HUES64 (cell line): ENCODE data around the gene EIF3B. TPM values are rescaled to one million over a fixed set of nuclear protein-coding genes. Genes with fewer than 3 reads are reported as not detected.
"Not testable (repeated sequence)": the region's sequence is repeated elsewhere in the genome, so short reads cannot be mapped to it uniquely, and the experiment has no call there.

Experiments
- H3K27ac ChIP-seq: 2 replicates; pipeline ENCODE4 v1.7.0; 2013; ENCODE audit warnings: low read depth, low read length, inconsistent platforms
- H3K27me3 ChIP-seq: 2 replicates; pipeline ENCODE4 v1.6.1; 2013; ENCODE audit warnings: mild to moderate bottlenecking, low read length; ENCODE audit not compliant: insufficient read depth
- H3K36me3 ChIP-seq: 2 replicates; pipeline ENCODE4 v1.6.1; 2013; ENCODE audit warnings: mild to moderate bottlenecking, low read length; ENCODE audit not compliant: insufficient read depth
- H3K4me1 ChIP-seq: 2 replicates; pipeline ENCODE4 v1.6.1; 2013; ENCODE audit warnings: mild to moderate bottlenecking, low read length, moderate library complexity; ENCODE audit not compliant: insufficient read depth
- H3K4me3 ChIP-seq: 2 replicates; pipeline ENCODE4 v1.5.1; 2013; ENCODE audit warnings: mild to moderate bottlenecking, low read length, moderate library complexity
- H3K9ac ChIP-seq: 2 replicates; pipeline ENCODE4 v1.6.1; 2013; ENCODE audit warnings: mild to moderate bottlenecking, low read depth, low read length
- H3K9me3 ChIP-seq: 2 replicates; pipeline ENCODE4 v1.6.1; 2013; ENCODE audit warnings: low read depth, low read length; ENCODE audit not compliant: insufficient read depth
- WGBS: fragments of 150-250, 120-280 bp; methylation state at CpG from one replicate; pipeline ENCODE4 v1.1.7; 2013; ENCODE audit warnings: missing lambda C conversion rate; 5-methylcytosine and 5-hydroxymethylcytosine counted together
- polyA plus RNA-seq, 2 experiments: library from polyadenylated mRNA; stranded (reverse); fragments of 50-300 nt; gene quantifications; one replicate each; pipeline ENCODE4 v1.2.3, GENCODE V29; 2013

Gene EIF3B
- polyA plus RNA-seq (2013, experiment 1 of 2) = 220 TPM
- 196 TPM for polyA plus RNA-seq (2013, experiment 2 of 2)

GRCh38 chr7:2354186-2354938 is at the start of gene EIF3B:
Gene EIF3B (plus strand): TSS chr7:2354827. CDS start chr7:2354922, 95 bp downstream.
- H3K4me3 ChIP-seq = peak within 1 kb of the TSS; percentile 86
- peaks cover 37% of the 10 kb centered on the region for H3K36me3 ChIP-seq
- H3K9ac ChIP-seq = peak within 1 kb of the TSS; percentile 100
- under 1% methylated on average over 55 of the region's 55 CpGs for WGBS
- H3K27me3 ChIP-seq = no peaks in the 10 kb centered on the region
- H3K27ac ChIP-seq = peak within 1 kb of the TSS; percentile 98
- no peaks in the 10 kb centered on the region; the same call in 1 of the 2 replicates for H3K4me1 ChIP-seq
- H3K9me3 ChIP-seq = no peaks in the 10 kb centered on the region

- H3K9ac ChIP-seq, H3K36me3 ChIP-seq, H3K4me3 ChIP-seq, H3K27ac ChIP-seq, H3K9me3 ChIP-seq, H3K27me3 ChIP-seq: not testable (repeated sequence)
- WGBS = 90% methylated on average over 4 of the region's 6 CpGs
- H3K4me1 ChIP-seq = peaks cover 15% of the 10 kb centered on the region
These were observed 49.4 kb upstream of the EIF3B start for GRCh38 chr7:2305258-2305657.

GRCh38 chr7:2306688-2307087 is 47.9 kb upstream of the EIF3B start:
- peaks cover 8% of the 10 kb centered on the region for H3K4me1 ChIP-seq
- H3K4me3 ChIP-seq = no peak overlapping the region
- no peaks in the 10 kb centered on the region; the same call in 1 of the 2 replicates for H3K36me3 ChIP-seq
- H3K27me3 ChIP-seq = no peaks in the 10 kb centered on the region
- no peak overlapping the region; the same call in 1 of the 2 replicates for H3K27ac ChIP-seq
- H3K9me3 ChIP-seq = no peaks in the 10 kb centered on the region
- no peak overlapping the region for H3K9ac ChIP-seq
- 96% methylated on average over 5 of the region's 6 CpGs for WGBS

GRCh38 chr7:2307690-2308107 is 46.9 kb upstream of the EIF3B start:
- Histone ChIP-seq H3K27me3 (no peaks in the 10 kb centered on the region), H3K36me3 (no peaks in the 10 kb centered on the region; the same call in 1 of the 2 replicates), H3K9me3 (no peaks in the 10 kb centered on the region), H3K27ac (no peak overlapping the region), H3K9ac (no peak overlapping the region), H3K4me3 (no peak overlapping the region), H3K4me1 (peaks cover 8% of the 10 kb centered on the region)
- WGBS = 82% methylated on average over 6 of the region's 7 CpGs

GRCh38 chr7:2309889-2310331 is 44.7 kb upstream of the EIF3B start:
- peaks cover 8% of the 10 kb centered on the region for H3K4me1 ChIP-seq
- H3K9ac ChIP-seq = peak overlapping the region; percentile 43
- peak overlapping the region; percentile 82 for H3K27ac ChIP-seq
- 52% methylated on average over 20 of the region's 20 CpGs for WGBS
- H3K36me3 ChIP-seq = no peaks in the 10 kb centered on the region; the same call in 1 of the 2 replicates
- H3K4me3 ChIP-seq = no peak overlapping the region
- H3K27me3 ChIP-seq = no peaks in the 10 kb centered on the region
- H3K9me3 ChIP-seq = no peaks in the 10 kb centered on the region

- H3K4me3 ChIP-seq = no peak overlapping the region
- H3K27me3 ChIP-seq = no peaks in the 10 kb centered on the region
- H3K9ac ChIP-seq = no peak overlapping the region
- WGBS = 93% methylated on average over 17 of the region's 17 CpGs
- H3K27ac ChIP-seq = no peak overlapping the region
- H3K9me3 ChIP-seq = no peaks in the 10 kb centered on the region
- H3K4me1 ChIP-seq = peaks cover 8% of the 10 kb centered on the region
- no peaks in the 10 kb centered on the region; the same call in 1 of the 2 replicates for H3K36me3 ChIP-seq
These were observed 42.2 kb upstream of the EIF3B start for GRCh38 chr7:2312267-2312929.

- Histone ChIP-seq H3K27me3 (no peaks in the 10 kb centered on the region), H3K9me3 (no peaks in the 10 kb centered on the region), H3K4me3 (peak overlapping the region; percentile 92), H3K9ac (peak overlapping the region; percentile 81), H3K27ac (no peak overlapping the region; the same call in 1 of the 2 replicates), H3K4me1 (peaks cover 8% of the 10 kb centered on the region), H3K36me3 (no peaks in the 10 kb centered on the region; the same call in 1 of the 2 replicates)
- WGBS = 31% methylated on average over 42 of the region's 42 CpGs
These were observed 41.0 kb upstream of the EIF3B start for GRCh38 chr7:2313450-2314208.

GRCh38 chr7:2314209-2314955 is 40.2 kb upstream of the EIF3B start, which contains the start of gene SNX8:
Gene SNX8 (minus strand): TSS chr7:2314441. CDS start chr7:2314421, 20 bp downstream.
- Histone ChIP-seq H3K27me3 (no peaks in the 10 kb centered on the region), H3K4me1 (peaks cover 8% of the 10 kb centered on the region), H3K4me3 (peak within 1 kb of the TSS; percentile 92), H3K36me3 (no peaks in the 10 kb centered on the region), H3K9ac (peak within 1 kb of the TSS; percentile 81), H3K9me3 (no peaks in the 10 kb centered on the region), H3K27ac (no peak within 1 kb of the TSS; the same call in 1 of the 2 replicates)
- 3% methylated on average over 78 of the region's 78 CpGs for WGBS

GRCh38 chr7:2314956-2315530 is 39.6 kb upstream of the EIF3B start:
- not testable (repeated sequence) for H3K4me1 ChIP-seq, H3K27ac ChIP-seq, H3K36me3 ChIP-seq, H3K9ac ChIP-seq, H3K27me3 ChIP-seq, H3K9me3 ChIP-seq
- H3K4me3 ChIP-seq = peak overlapping the region; percentile 49; the same call in 1 of the 2 replicates
- 79% methylated on average over 3 of the region's 3 CpGs for WGBS

GRCh38 chr7:2315787-2316186 is 38.8 kb upstream of the EIF3B start:
- Histone ChIP-seq H3K9me3 (no peaks in the 10 kb centered on the region), H3K4me1 (no peaks in the 10 kb centered on the region), H3K36me3 (no peaks in the 10 kb centered on the region), H3K9ac (no peak overlapping the region), H3K27ac (no peak overlapping the region), H3K27me3 (no peaks in the 10 kb centered on the region), H3K4me3 (no peak overlapping the region)
- whole genome bisulfite sequencing = 93% methylated on average over 1 of the region's 1 CpG
